Heart left ventricle (tissue), 16 donors: ENCODE results near the gene GCFC2. TPM values are rescaled to one million over a fixed set of nuclear protein-coding genes. Genes with fewer than 3 reads are reported as not detected.

Experiments used
- ATAC-seq, 4 donors: fragments of 200-7000 bp; cut with Tn5 transposase; one replicate each; pipeline ENCODE4 v1.9.1; 2020 to 2022; ENCODE audit warnings: moderate library complexity in 4 of 4, mild to moderate bottlenecking in 3 of 4, moderate number of reproducible peaks in 1 of 4
- DNase-seq, 5 donors: peaks; one replicate each; pipeline ENCODE4 v3.0.0-alpha.2; 2020
- H3K27ac ChIP-seq, 12 donors: fragments of 200-600 bp; sonication (generic) in 4 of 12; one replicate each; pipeline versions ENCODE4 v1.5.0 to v1.8.0; 2016 to 2022; ENCODE audit warnings: mild to moderate bottlenecking in 2 of 12
- H3K27me3 ChIP-seq, 9 donors: fragments of 200-600 bp; sonication (generic) in 2 of 9; one replicate each; pipeline versions ENCODE4 v1.5.1 to v1.8.0; 2016 to 2022; ENCODE audit warnings: mild to moderate bottlenecking in 3 of 9
- H3K36me3 ChIP-seq, 9 donors: fragments of 200-600 bp; sonication (generic) in 2 of 9; one replicate each; pipeline versions ENCODE4 v1.5.0 to v1.8.0; 2018 to 2022; ENCODE audit warnings: mild to moderate bottlenecking in 2 of 9
- H3K4me1 ChIP-seq, 12 donors: fragments of 200-600 bp; sonication (generic) in 4 of 12; one replicate each; pipeline versions ENCODE4 v1.5.0 to v1.8.0; 2016 to 2022; ENCODE audit warnings: mild to moderate bottlenecking in 3 of 12
- H3K4me3 ChIP-seq, 12 donors: fragments of 200-600 bp; sonication (generic) in 4 of 12; one replicate each; pipeline versions ENCODE4 v1.5.0 to v1.8.0; 2017 to 2022; ENCODE audit warnings: mild to moderate bottlenecking in 9 of 12, moderate library complexity in 4 of 12
- H3K9me3 ChIP-seq, 12 donors: fragments of 200-600 bp; sonication (generic) in 4 of 12; one replicate each; pipeline versions ENCODE4 v1.5.0 to v1.8.0; 2016 to 2022; ENCODE audit warnings: mild to moderate bottlenecking in 1 of 12
- POLR2A ChIP-seq, 2 donors: fragments of 450-650 bp; IDR thresholded peaks; one replicate each; pipeline ENCODE4 v1.6.1; 2017; ENCODE audit warnings: antibody characterized with exemption in 2 of 2, mild to moderate bottlenecking in 2 of 2, moderate library complexity in 2 of 2
- WGBS, 4 donors: extraction: QIAGEN DNeasy Blood & Tissue Kit in 2 of 4; methylation state at CpG; one replicate each; pipeline versions ENCODE4 v1.1.5 to v1.1.7; 2013 to 2018; 5-methylcytosine and 5-hydroxymethylcytosine counted together
- intact Hi-C, 10 donors: fragments of 100-400 bp; cut with DNase I; formaldehyde crosslinking; loops; one replicate each; pipeline versions ENCODE4 v1.11.1 to v1.14.2; 2022
- polyA plus RNA-seq, 2 donors: library from polyadenylated mRNA; stranded (reverse); fragments of 200-250 nt; gene quantifications; one replicate each; pipeline ENCODE4 v1.2.3, GENCODE V29; 2013
- total RNA-seq, 9 donors: library from RNA; depleted of rRNA in 2 of 9; stranded (reverse); fragments of >200 nt in 2 of 9; fragmentation: NEBNext Ultra II Directional in 3 of 9; extraction: Animal tissue kit (Norgen Biotek cat#: 25700) in 3 of 9; gene quantifications; one replicate each; pipeline versions ENCODE4 v1.1.0 to v1.2.4, GENCODE V29; 2016 to 2023
- TF ChIP-seq, protein P1 (sequence below), 12 donors: fragments of 200-600 bp; sonication (generic) in 4 of 12; IDR thresholded peaks; one replicate each; pipeline versions ENCODE4 v1.5.0 to v1.8.0; 2018 to 2022; ENCODE audit warnings: antibody characterized with exemption in 12 of 12, mild to moderate bottlenecking in 5 of 12
- donor health status: ischemic (EF 13 %, LVEDD 7.1; RV severe dilation, severe dysfunction).
- donor health status: healthy with polysubstance abuse.
- donor health status: DM: no; HTN: yes; CAD: no.
- donor health status: DM: no; HTN: no; CAD: no.
- donor health status: ischemic (EF 25% LVEDD 6.9; RV normal size, moderate dysfunction).
- donor health status: ischemic (EF 25% LVEDD 5.7; RV mildly dilated, moderate dysfunction).
- donor health status: healthy.
- donor health status: DM: yes; HTN: yes; CAD: no.
- donor health status: ischemic (EF 35%, LVEDD 5.7; RV mildly dilated, moderate dysfunction).
- donor health status: nonischemic (EF 11% LVEDD 7.7; RV severe dilation, severe dysfunction).
- donor health status: DM: yes; HTN: yes; CAD: no.
- donor health status: PGD.
- donor health status: ischemic (EF 29% LVEDD 5.4; RV normal size, mild dysfunction).
- donor health status: nonischemic (EF 23%, LVEDD 6.1; RV moderate dilation, normal function).

Gene GCFC2
- total and polyA plus RNA-seq, 11 donors = 7.2 to 16.5 (median 13.2) TPM

DNA sequence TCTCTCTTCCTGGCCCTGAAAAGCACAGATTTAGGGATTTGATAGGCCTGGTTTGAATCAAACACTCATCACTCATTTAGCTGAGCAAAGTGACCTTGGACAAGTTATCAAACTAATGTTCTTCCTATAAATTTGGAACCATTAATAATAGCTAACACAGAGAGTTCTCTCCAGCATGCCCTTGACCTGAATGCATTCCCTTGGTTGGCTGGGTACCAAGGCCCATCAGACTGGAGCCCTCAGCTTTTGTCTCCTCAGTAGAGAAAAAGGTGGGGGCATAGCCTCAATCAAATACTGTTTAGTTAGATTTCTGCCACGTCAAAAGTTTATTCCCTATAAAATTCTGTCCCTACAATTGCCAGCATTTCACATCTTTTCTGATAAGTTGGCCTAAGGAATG, 77.9 kb downstream of the GCFC2 start:
- no peaks in the 10 kb centered on the region for H3K27me3 ChIP-seq
- 53 to 85% (median 65%) methylated on average over 1 of the region's 1 CpG for WGBS, 4 donors
- DNase-seq (peak in 1 of 5 donors; percentile 40), ATAC-seq (peak; percentile 39 to 62 (median 52))
- TF ChIP-seq POLR2A (IDR thresholded peaks at IDR 0.05) = no peak
- TF ChIP-seq, protein P1, sequence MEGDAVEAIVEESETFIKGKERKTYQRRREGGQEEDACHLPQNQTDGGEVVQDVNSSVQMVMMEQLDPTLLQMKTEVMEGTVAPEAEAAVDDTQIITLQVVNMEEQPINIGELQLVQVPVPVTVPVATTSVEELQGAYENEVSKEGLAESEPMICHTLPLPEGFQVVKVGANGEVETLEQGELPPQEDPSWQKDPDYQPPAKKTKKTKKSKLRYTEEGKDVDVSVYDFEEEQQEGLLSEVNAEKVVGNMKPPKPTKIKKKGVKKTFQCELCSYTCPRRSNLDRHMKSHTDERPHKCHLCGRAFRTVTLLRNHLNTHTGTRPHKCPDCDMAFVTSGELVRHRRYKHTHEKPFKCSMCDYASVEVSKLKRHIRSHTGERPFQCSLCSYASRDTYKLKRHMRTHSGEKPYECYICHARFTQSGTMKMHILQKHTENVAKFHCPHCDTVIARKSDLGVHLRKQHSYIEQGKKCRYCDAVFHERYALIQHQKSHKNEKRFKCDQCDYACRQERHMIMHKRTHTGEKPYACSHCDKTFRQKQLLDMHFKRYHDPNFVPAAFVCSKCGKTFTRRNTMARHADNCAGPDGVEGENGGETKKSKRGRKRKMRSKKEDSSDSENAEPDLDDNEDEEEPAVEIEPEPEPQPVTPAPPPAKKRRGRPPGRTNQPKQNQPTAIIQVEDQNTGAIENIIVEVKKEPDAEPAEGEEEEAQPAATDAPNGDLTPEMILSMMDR (IDR thresholded peaks at IDR 0.05) = no peak
- peak overlapping the region in 5 of 12 donors; percentile 3 to 45 (median 5) for H3K27ac ChIP-seq
- no peaks in the 10 kb centered on the region for H3K36me3 ChIP-seq
- H3K4me1 ChIP-seq = peaks cover 0 to 13% (median 0%) of the 10 kb centered on the region in 12 donors
- no peak overlapping the region for H3K4me3 ChIP-seq
- intact Hi-C loops = no loop called here
- H3K9me3 ChIP-seq = no peaks in the 10 kb centered on the region

DNA sequence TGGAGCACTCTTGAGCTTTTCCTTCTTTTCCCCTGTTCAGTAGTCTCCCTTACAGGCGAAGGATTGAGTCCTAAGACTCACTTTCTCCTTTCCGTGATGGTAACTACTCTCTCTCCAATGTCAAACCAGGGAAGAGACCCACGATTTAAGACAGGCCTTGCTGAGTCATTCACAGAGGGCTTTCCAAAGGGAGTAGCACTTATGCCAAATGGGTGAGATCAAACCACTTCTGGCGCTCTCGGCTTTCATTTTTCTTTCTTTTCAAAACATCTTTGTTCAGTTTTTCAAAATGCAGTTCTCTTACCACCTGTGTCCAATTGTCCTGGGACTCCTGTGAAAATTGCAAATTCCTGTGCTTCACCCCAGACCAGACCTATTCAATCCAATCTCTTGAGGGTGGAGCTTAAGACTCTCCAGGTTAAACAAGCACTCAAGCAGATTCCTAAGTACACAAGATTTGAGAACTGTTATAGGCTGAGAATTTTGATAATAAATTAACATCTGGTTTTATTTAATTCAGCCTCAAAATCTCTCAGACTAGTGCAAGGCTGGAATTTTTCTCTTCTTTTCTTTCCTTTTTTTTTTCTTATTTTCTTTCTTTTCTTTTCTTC, 78.5 kb downstream of the GCFC2 start:
- peak overlapping the region in 1 of 12 donors; percentile 45 for H3K27ac ChIP-seq
- H3K9me3 ChIP-seq = no peaks in the 10 kb centered on the region
- WGBS, 4 donors = 72 to 80% (median 77%) methylated on average over 5 of the region's 5 CpGs
- intact Hi-C loops = no loop called here
- DNase-seq = no peak
- H3K36me3 ChIP-seq = no peaks in the 10 kb centered on the region
- ATAC-seq = peak in 3 of 4 donors; percentile 23 to 56 (median 36)
- H3K4me1 ChIP-seq = peaks cover 0 to 13% (median 0%) of the 10 kb centered on the region in 12 donors
- TF ChIP-seq POLR2A (IDR thresholded peaks at IDR 0.05) = no peak
- TF ChIP-seq, protein P1 (IDR thresholded peaks at IDR 0.05) = no peak
- no peak overlapping the region for H3K4me3 ChIP-seq
- H3K27me3 ChIP-seq = no peaks in the 10 kb centered on the region

DNA sequence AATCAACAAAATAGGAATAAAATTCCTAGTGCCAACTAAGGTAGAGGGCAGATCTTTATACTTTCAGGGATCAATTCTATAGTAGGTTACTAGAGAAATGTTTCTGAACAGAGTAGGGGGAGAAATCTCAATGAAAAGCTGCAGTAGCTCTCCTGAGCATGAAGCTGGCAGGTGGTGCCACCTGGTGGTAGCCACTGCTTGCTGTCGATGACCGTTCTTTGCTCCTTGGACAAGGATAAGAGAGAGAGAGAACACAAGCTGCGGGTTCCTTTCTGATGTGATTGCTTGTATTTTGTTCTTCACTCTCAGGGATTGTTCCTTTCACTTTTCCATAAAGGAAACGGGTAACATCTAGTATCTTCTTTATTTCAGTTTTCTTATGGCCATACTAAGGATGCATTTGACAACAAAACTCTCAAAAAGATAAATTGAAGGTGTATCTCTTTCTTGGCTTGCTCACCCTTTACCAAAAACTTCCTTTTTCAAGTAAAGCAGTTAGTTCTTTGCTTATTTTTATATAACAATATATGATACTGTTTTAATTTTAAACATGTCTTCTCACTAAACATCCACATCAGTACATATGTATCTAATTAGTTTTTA, 82.7 kb downstream of the GCFC2 start:
- Histone ChIP-seq H3K9me3 (no peaks in the 10 kb centered on the region), H3K4me3 (no peak overlapping the region), H3K27me3 (peaks cover 0 to 3% (median 0%) of the 10 kb centered on the region in 9 donors), H3K27ac (no peak overlapping the region), H3K36me3 (no peaks in the 10 kb centered on the region), H3K4me1 (peaks cover 0 to 8% (median 0%) of the 10 kb centered on the region in 12 donors)
- ATAC-seq = peak in 3 of 4 donors; percentile 45 to 79 (median 77)
- peak; percentile 52 to 70 (median 67) for DNase-seq
- TF ChIP-seq, protein P1 (IDR thresholded peaks at IDR 0.05) = peak; percentile 77 to 94 (median 83)
- TF ChIP-seq POLR2A (IDR thresholded peaks at IDR 0.05) = no peak
- 0 to 3% (median 1%) methylated on average over 4 of the region's 4 CpGs for WGBS, 4 donors
- intact Hi-C loops = loop anchor here in 6 of 10 donors (1.0 to 10.0 kb wide), 5 partner anchors 161 to 713 kb away; no protein-coding TSS in a partner anchor

DNA sequence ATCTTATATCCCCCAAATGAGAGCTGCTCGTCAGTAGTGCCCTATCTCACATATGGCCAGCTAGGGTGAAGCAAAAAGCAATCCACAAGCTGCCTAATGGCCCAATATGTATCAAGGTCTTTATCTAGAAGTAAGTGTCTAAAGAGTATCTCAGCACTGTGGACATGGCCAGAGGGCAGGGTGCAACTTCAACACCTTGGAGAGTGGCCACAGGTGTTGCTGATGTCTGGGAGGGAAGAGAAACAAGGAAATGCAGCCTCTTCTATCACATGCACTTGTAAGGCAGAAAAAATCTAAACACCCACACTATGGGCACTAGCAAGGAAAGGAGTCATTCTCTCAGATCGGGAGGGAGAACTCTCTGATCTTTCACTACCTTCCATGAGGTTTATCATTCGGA, 87.8 kb downstream of the GCFC2 start:
- DNase-seq (no peak), ATAC-seq (no peak)
- TF ChIP-seq POLR2A (IDR thresholded peaks at IDR 0.05) = no peak
- TF ChIP-seq, protein P1 (IDR thresholded peaks at IDR 0.05) = no peak
- Histone ChIP-seq H3K27ac (no peak overlapping the region), H3K9me3 (no peaks in the 10 kb centered on the region), H3K4me1 (no peaks in the 10 kb centered on the region), H3K36me3 (no peaks in the 10 kb centered on the region), H3K27me3 (peaks cover 0 to 5% (median 0%) of the 10 kb centered on the region in 9 donors), H3K4me3 (no peak overlapping the region)
- WGBS, 4 donors = 50 to 79% (median 66%) methylated on average over 3 of the region's 3 CpGs
- intact Hi-C loops = loop anchor here in 1 of 10 donors (10.0 kb wide), 1 partner anchor 708 kb away; no protein-coding TSS in a partner anchor
